ENCODE results near the gene FCRLB. TPM values are rescaled to one million over a fixed set of nuclear protein-coding genes. Genes with fewer than 3 reads are reported as not detected.

Gene FCRLB
- total and polyA plus RNA-seq, 9 of the 15 experiments (the other 6 are each of a cell fraction or from before 2014, with no cell fraction given) = 0.20 to 4.6 (median 1.3) TPM

DNA sequence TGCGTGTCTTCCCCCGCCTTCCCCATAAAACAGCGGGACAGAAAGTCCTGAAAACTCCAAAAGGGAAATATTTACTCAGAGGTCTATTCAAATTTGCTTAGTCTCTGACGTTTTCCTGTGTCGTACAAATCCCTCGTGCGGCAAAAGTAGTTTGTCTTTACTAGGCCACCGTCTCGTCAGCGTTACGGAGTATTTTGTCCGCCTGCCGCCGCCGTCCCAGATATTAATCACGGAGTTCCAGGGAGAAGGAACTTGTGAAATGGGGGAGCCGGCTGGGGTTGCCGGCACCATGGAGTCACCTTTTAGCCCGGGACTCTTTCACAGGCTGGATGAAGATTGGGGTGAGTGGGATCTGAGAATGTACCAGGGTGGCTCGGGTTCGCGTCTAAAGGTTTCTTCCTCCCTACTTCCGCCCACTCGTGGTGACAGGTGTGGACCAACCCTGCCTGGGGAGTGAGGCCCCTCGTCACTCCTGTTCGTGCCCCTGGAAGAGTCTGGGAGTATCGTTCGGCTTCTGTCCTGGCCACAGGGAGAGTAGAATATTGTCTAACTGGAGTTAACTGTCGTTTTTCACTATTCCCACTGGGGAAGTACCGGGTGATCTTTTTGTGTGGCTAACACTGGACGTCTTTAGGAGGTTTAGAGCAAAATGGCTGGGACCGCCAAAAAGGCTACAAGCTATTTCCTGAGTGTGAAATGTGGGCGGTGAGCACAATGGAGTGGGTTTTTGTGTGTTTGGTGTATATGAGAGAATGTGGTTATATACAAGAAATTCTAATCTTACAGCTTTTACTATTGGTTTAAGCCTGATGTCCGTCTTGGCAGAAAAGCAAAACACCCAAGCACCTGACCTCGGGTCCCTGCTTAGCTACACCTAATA, 45.0 kb downstream of the FCRLB start, which contains the start of gene ATF6 (continued):
- TF ChIP-seq, protein P1, sequence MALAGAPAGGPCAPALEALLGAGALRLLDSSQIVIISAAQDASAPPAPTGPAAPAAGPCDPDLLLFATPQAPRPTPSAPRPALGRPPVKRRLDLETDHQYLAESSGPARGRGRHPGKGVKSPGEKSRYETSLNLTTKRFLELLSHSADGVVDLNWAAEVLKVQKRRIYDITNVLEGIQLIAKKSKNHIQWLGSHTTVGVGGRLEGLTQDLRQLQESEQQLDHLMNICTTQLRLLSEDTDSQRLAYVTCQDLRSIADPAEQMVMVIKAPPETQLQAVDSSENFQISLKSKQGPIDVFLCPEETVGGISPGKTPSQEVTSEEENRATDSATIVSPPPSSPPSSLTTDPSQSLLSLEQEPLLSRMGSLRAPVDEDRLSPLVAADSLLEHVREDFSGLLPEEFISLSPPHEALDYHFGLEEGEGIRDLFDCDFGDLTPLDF (CRISPR knock-in tag; IDR thresholded peaks at IDR 0.05) = no peak
- TF ChIP-seq CBX8 (IDR thresholded peaks at IDR 0.05; ENCODE audit: borderline replicate concordance, extremely low read depth, low read depth, low read length, poor library complexity, severe bottlenecking) (no peak), ZNF695 (CRISPR knock-in tag; IDR thresholded peaks at IDR 0.05) (no peak), SMARCA4 (IDR thresholded peaks at IDR 0.05) (peak; percentile 56; the same call in 1 of the 2 replicates), BRD4 (IDR thresholded peaks at IDR 0.05) (peak; percentile 68; the same call in 1 of the 2 replicates), STAT5B (CRISPR knock-in tag; IDR thresholded peaks at IDR 0.05) (no peak), ZNF561 (CRISPR knock-in tag; conservative IDR thresholded peaks at IDR 0.05) (no peak), HOXB6 (CRISPR knock-in tag; IDR thresholded peaks at IDR 0.05; ENCODE audit: borderline replicate concordance) (no peak), TAL1 (IDR thresholded peaks at IDR 0.05) (no peak), ZNF165 (CRISPR knock-in tag; IDR thresholded peaks at IDR 0.05; ENCODE audit: borderline replicate concordance) (peak; percentile 87; the same call in 1 of the 2 replicates), NCOA2 (IDR thresholded peaks at IDR 0.05; ENCODE audit: partially characterized antibody in 2 of 2) (peak in 1 of 2 experiments; percentile 97), RBFOX2 (IDR thresholded peaks at IDR 0.05; ENCODE audit: low read depth, low read length) (peak; percentile 85), CTBP1 (IDR thresholded peaks at IDR 0.05; ENCODE audit: borderline replicate concordance) (peak; percentile 68), PRPF4 (IDR thresholded peaks at IDR 0.05; ENCODE audit: insufficient read depth, low read depth, low read length, poor library complexity, severe bottlenecking) (no peak), MTA2 (IDR thresholded peaks at IDR 0.05; ENCODE audit: low read depth) (peak; percentile 40), FOXP1 (CRISPR knock-in tag; IDR thresholded peaks at IDR 0.05) (no peak)
- TF ChIP-seq, protein P2, sequence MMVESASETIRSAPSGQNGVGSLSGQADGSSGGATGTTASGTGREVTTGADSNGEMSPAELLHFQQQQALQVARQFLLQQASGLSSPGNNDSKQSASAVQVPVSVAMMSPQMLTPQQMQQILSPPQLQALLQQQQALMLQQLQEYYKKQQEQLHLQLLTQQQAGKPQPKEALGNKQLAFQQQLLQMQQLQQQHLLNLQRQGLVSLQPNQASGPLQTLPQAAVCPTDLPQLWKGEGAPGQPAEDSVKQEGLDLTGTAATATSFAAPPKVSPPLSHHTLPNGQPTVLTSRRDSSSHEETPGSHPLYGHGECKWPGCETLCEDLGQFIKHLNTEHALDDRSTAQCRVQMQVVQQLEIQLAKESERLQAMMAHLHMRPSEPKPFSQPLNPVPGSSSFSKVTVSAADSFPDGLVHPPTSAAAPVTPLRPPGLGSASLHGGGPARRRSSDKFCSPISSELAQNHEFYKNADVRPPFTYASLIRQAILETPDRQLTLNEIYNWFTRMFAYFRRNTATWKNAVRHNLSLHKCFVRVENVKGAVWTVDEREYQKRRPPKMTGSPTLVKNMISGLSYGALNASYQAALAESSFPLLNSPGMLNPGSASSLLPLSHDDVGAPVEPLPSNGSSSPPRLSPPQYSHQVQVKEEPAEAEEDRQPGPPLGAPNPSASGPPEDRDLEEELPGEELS (CRISPR knock-in tag; IDR thresholded peaks at IDR 0.05; ENCODE audit: borderline replicate concordance) = 0 out of 2 replicates have a peak, but pooled peaks have one; percentile 39
- TF ChIP-seq, protein P3, sequence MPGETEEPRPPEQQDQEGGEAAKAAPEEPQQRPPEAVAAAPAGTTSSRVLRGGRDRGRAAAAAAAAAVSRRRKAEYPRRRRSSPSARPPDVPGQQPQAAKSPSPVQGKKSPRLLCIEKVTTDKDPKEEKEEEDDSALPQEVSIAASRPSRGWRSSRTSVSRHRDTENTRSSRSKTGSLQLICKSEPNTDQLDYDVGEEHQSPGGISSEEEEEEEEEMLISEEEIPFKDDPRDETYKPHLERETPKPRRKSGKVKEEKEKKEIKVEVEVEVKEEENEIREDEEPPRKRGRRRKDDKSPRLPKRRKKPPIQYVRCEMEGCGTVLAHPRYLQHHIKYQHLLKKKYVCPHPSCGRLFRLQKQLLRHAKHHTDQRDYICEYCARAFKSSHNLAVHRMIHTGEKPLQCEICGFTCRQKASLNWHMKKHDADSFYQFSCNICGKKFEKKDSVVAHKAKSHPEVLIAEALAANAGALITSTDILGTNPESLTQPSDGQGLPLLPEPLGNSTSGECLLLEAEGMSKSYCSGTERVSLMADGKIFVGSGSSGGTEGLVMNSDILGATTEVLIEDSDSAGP (CRISPR knock-in tag; IDR thresholded peaks at IDR 0.05) = no peak
- TF ChIP-seq, protein P4, sequence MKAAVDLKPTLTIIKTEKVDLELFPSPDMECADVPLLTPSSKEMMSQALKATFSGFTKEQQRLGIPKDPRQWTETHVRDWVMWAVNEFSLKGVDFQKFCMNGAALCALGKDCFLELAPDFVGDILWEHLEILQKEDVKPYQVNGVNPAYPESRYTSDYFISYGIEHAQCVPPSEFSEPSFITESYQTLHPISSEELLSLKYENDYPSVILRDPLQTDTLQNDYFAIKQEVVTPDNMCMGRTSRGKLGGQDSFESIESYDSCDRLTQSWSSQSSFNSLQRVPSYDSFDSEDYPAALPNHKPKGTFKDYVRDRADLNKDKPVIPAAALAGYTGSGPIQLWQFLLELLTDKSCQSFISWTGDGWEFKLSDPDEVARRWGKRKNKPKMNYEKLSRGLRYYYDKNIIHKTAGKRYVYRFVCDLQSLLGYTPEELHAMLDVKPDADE (conservative IDR thresholded peaks at IDR 0.05; ENCODE audit: control insufficient read depth, low read depth, low read length) = no peak
- TF ChIP-seq, protein P5, sequence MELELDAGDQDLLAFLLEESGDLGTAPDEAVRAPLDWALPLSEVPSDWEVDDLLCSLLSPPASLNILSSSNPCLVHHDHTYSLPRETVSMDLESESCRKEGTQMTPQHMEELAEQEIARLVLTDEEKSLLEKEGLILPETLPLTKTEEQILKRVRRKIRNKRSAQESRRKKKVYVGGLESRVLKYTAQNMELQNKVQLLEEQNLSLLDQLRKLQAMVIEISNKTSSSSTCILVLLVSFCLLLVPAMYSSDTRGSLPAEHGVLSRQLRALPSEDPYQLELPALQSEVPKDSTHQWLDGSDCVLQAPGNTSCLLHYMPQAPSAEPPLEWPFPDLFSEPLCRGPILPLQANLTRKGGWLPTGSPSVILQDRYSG (tag; conservative IDR thresholded peaks at IDR 0.05; ENCODE audit: low read depth) = no peak

All from K562 (cell line).